Measurements from ENCODE around the gene PRPF18.

Gene PRPF18

GRCh38 chr10:13654118-13654830, 67.5 kb downstream of the PRPF18 start:
- no peaks in the 10 kb centered on the region for H3K9me3 Mint-ChIP-seq
- no peaks in the 10 kb centered on the region for H3K4me1 Mint-ChIP-seq
- DNase-seq (ENCODE audit: low spot score in 2 of 2): no peak
- no peak overlapping the region for H3K27ac Mint-ChIP-seq (ENCODE audit: low read depth)
- no peaks in the 10 kb centered on the region for H3K27me3 Mint-ChIP-seq
- H3K4me3 Mint-ChIP-seq: no peak overlapping the region
- no peak for ATAC-seq (replicated peaks; ENCODE audit: extremely low read depth, poor library complexity, severe bottlenecking)
- H3K36me3 Mint-ChIP-seq (ENCODE audit: insufficient read depth): peaks cover 2% of the 10 kb centered on the region

DNA sequence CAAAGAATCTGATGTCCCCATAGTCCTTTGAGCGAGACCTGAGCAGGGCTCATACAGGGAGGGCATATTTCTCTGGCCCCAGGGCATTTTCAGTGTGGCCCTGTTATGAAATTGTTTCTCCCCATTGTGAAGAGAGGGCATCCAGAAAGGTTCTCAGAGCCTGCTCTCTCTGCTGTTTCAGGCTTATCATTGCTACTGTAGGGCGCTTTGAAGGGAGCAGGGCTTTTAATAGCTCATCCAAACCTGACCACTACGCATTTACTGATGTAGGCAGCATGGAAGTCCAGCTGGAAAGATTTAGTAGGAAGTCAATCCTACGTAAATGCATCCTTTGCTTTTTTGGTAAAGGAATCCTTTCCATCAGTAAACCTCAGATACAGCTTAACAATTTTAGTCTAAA, 68.1 kb downstream of the PRPF18 start:
- ATAC-seq (replicated peaks; ENCODE audit: extremely low read depth, poor library complexity, severe bottlenecking) (no peak), DNase-seq (ENCODE audit: low spot score in 2 of 2) (no peak)
- H3K9me3 Mint-ChIP-seq: no peaks in the 10 kb centered on the region
- no peak overlapping the region for H3K27ac Mint-ChIP-seq (ENCODE audit: low read depth)
- H3K36me3 Mint-ChIP-seq (ENCODE audit: insufficient read depth): peaks cover 2% of the 10 kb centered on the region
- H3K27me3 Mint-ChIP-seq: no peaks in the 10 kb centered on the region
- no peaks in the 10 kb centered on the region for H3K4me1 Mint-ChIP-seq
- H3K4me3 Mint-ChIP-seq: no peak overlapping the region

- Mint-ChIP-seq H3K9me3 (no peaks in the 10 kb centered on the region), H3K4me3 (no peak overlapping the region), H3K27me3 (no peaks in the 10 kb centered on the region), H3K4me1 (no peaks in the 10 kb centered on the region), H3K36me3 (ENCODE audit: insufficient read depth) (peaks cover 2% of the 10 kb centered on the region), H3K27ac (ENCODE audit: low read depth) (no peak overlapping the region)
- no peak for ATAC-seq (replicated peaks; ENCODE audit: extremely low read depth, poor library complexity, severe bottlenecking)
- DNase-seq (ENCODE audit: low spot score in 2 of 2): no peak
Observed at GRCh38 chr10:13656337-13657100, 69.8 kb downstream of the PRPF18 start.

- Mint-ChIP-seq H3K27ac (ENCODE audit: low read depth) (no peak overlapping the region), H3K9me3 (no peaks in the 10 kb centered on the region)
- ATAC-seq (replicated peaks; ENCODE audit: extremely low read depth, poor library complexity, severe bottlenecking): no peak
Observed at GRCh38 chr10:13657101-13657680, 70.4 kb downstream of the PRPF18 start.

GRCh38 chr10:13658264-13658663, 71.5 kb downstream of the PRPF18 start:
- Mint-ChIP-seq H3K27ac (ENCODE audit: low read depth) (no peak overlapping the region), H3K9me3 (no peaks in the 10 kb centered on the region), H3K27me3 (no peaks in the 10 kb centered on the region), H3K4me3 (no peak overlapping the region), H3K4me1 (no peaks in the 10 kb centered on the region), H3K36me3 (ENCODE audit: insufficient read depth) (peaks cover 2% of the 10 kb centered on the region)
- ATAC-seq (replicated peaks; ENCODE audit: extremely low read depth, poor library complexity, severe bottlenecking) (no peak), DNase-seq (ENCODE audit: low spot score in 2 of 2) (no peak)

More at GRCh38 chr10:13657101-13657680, 70.4 kb downstream of the PRPF18 start:
- no peak overlapping the region for H3K4me3 Mint-ChIP-seq
- no peak for DNase-seq (ENCODE audit: low spot score in 2 of 2)
- H3K27me3 Mint-ChIP-seq: no peaks in the 10 kb centered on the region
- no peaks in the 10 kb centered on the region for H3K4me1 Mint-ChIP-seq
- peaks cover 2% of the 10 kb centered on the region for H3K36me3 Mint-ChIP-seq (ENCODE audit: insufficient read depth)

DNA sequence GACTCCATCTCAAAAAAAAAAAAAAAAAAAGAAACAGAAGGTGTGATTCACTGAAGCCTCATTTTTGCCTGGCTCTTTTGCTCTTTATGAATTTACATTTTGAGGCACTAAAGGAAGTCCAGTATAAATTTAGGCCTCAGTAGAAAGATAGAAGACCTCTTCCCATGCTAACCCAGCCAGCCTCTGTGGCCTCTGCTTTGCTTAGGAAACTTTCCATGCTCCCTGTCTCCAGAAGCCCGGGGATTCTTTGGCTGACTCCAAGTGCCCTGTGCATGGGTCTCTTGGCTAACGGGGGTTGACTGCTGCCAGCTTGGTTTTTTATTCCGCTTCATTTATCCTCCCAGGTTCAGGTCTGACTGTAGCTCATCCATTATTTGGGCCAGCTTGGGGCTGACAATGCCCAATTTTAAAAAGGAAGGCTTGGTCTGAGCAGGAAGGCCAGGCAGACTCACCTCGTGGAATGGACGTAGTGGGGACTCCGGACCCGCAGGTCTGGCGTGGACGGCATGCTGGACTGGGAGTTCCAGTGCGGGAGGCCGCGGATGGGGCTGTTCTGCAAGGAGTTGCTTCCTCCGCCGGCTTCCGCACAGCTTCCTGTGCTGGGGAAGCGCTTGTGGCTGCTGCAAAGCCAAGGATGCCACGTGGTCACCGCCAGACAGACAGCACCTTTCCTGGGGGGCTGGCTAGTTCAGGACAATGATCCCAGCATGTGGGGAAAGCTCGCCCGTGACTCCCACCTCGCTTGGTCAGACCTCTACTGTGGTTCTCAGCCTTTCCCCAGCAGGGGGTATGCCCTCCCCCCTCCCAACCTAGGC, 72.3 kb downstream of the PRPF18 start:
- no peak for DNase-seq (ENCODE audit: low spot score in 2 of 2)
- H3K4me1 Mint-ChIP-seq: no peaks in the 10 kb centered on the region
- H3K4me3 Mint-ChIP-seq: no peak overlapping the region
- H3K27ac Mint-ChIP-seq (ENCODE audit: low read depth): no peak overlapping the region
- no peak for ATAC-seq (replicated peaks; ENCODE audit: extremely low read depth, poor library complexity, severe bottlenecking)
- H3K36me3 Mint-ChIP-seq (ENCODE audit: insufficient read depth): peaks cover 2% of the 10 kb centered on the region
- no peaks in the 10 kb centered on the region for H3K9me3 Mint-ChIP-seq
- H3K27me3 Mint-ChIP-seq: no peaks in the 10 kb centered on the region

GRCh38 chr10:13659887-13660550, 73.3 kb downstream of the PRPF18 start:
- ATAC-seq (replicated peaks; ENCODE audit: extremely low read depth, poor library complexity, severe bottlenecking): no peak
- Mint-ChIP-seq H3K4me1 (no peaks in the 10 kb centered on the region), H3K36me3 (ENCODE audit: insufficient read depth) (no peaks in the 10 kb centered on the region), H3K27ac (ENCODE audit: low read depth) (no peak overlapping the region), H3K27me3 (no peaks in the 10 kb centered on the region), H3K9me3 (no peaks in the 10 kb centered on the region), H3K4me3 (no peak overlapping the region)
- peak; percentile 50 to 59 for DNase-seq (ENCODE audit: low spot score in 2 of 2)

- Mint-ChIP-seq H3K4me3 (no peak overlapping the region), H3K9me3 (no peaks in the 10 kb centered on the region), H3K27me3 (no peaks in the 10 kb centered on the region), H3K27ac (ENCODE audit: low read depth) (no peak overlapping the region), H3K4me1 (no peaks in the 10 kb centered on the region), H3K36me3 (ENCODE audit: insufficient read depth) (no peaks in the 10 kb centered on the region)
- no peak for ATAC-seq (replicated peaks; ENCODE audit: extremely low read depth, poor library complexity, severe bottlenecking)
- no peak for DNase-seq (ENCODE audit: low spot score in 2 of 2)
Observed at GRCh38 chr10:13660551-13660920, 73.8 kb downstream of the PRPF18 start.

DNA sequence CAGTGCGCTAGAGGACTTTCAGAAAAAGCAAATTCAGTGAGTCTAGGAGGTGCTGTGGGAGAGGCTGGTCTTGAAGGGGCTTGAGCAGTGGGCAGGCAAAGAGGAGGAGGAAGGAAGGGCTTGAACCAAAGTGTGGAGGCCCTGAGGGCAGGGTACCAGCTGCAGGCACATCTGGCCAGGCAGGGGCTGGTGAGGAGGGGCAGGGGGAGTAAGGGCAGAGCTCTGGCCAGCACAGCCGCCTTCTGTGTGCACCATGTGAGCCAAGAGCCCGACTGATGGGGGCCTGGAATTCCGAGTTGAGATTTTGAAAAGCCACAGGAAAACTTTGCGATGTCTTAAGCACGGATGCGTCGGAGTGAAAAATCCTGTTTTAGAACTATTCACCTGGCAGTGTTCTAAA, 74.5 kb downstream of the PRPF18 start:
- Mint-ChIP-seq H3K27ac (ENCODE audit: low read depth) (no peak overlapping the region), H3K9me3 (no peaks in the 10 kb centered on the region), H3K4me3 (no peak overlapping the region), H3K4me1 (no peaks in the 10 kb centered on the region), H3K27me3 (no peaks in the 10 kb centered on the region), H3K36me3 (ENCODE audit: insufficient read depth) (no peaks in the 10 kb centered on the region)
- DNase-seq (ENCODE audit: low spot score in 2 of 2) (no peak), ATAC-seq (replicated peaks; ENCODE audit: extremely low read depth, poor library complexity, severe bottlenecking) (no peak)

GRCh38 chr10:13665516-13666262, 78.9 kb downstream of the PRPF18 start:
- Mint-ChIP-seq H3K27ac (ENCODE audit: low read depth) (no peak overlapping the region), H3K9me3 (no peaks in the 10 kb centered on the region), H3K4me1 (no peaks in the 10 kb centered on the region), H3K4me3 (no peak overlapping the region), H3K36me3 (ENCODE audit: insufficient read depth) (no peaks in the 10 kb centered on the region), H3K27me3 (no peaks in the 10 kb centered on the region)
- no peak for ATAC-seq (replicated peaks; ENCODE audit: extremely low read depth, poor library complexity, severe bottlenecking)
- DNase-seq (ENCODE audit: low spot score in 2 of 2): no peak

DNA sequence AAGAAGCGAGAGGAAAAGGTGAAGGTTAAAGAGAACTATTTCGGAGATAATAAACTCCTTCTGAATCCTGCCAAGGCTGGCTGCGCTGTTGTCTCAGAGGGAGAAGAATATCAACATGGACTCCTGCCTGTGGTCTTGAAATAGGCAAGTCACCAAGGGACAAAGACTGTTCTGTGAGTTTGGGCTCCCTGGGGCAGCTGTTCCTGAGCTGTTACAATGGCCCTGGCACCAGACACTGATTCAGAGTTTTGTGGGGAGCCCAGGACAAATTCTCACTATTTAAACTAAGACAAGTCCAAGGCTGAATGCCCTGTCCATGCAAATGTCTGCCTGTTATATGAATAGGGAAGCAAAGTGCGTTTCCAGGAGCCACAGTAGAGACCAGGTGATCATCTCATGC, 81.4 kb downstream of the PRPF18 start:
- Mint-ChIP-seq H3K4me1 (no peaks in the 10 kb centered on the region), H3K36me3 (ENCODE audit: insufficient read depth) (no peaks in the 10 kb centered on the region), H3K27ac (ENCODE audit: low read depth) (no peak overlapping the region), H3K9me3 (no peaks in the 10 kb centered on the region), H3K4me3 (no peak overlapping the region), H3K27me3 (no peaks in the 10 kb centered on the region)
- DNase-seq (ENCODE audit: low spot score in 2 of 2) (no peak), ATAC-seq (replicated peaks; ENCODE audit: extremely low read depth, poor library complexity, severe bottlenecking) (no peak)
